Stimulated activated CD8-positive, alpha-beta memory T cell treated with anti-CD3 and anti-CD28 coated beads, Interleukin-12 subunit alpha, Interleukin-12 subunit beta, amount 100 ng/mL, for 1 hour (primary cell): ENCODE measurements around the gene MYCBPAP.

ENCODE experiments used
- DNase-seq: peaks from one replicate; pipeline ENCODE4 v3.0.0-alpha.2; 2020; ENCODE audit warnings: low read depth

The MYCBPAP gene

DNA sequence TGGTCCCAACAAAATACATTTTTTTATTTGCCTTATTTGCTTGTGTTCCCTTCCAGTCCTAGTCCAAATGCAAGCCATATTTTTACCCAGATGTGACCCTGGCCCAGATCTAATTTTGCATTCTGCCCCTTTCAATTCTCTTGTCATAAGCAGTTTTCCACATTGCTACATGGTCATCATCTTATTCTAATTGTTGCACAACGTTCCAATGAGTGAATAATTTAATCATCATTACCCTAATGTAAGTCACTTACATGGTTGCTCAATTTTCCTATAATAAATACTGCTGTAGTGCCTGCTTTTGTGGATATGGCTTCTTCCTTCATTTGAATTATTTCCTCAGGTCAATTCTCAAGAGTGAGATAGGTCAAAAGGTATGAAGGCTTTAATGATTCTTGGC is 16.7 kb upstream of the MYCBPAP start:
- DNase-seq = no peak

- no peak for DNase-seq
These were observed 16.0 kb upstream of the MYCBPAP start for GRCh38 chr17:50492214-50492613.

GRCh38 chr17:50493744-50494143 is 14.5 kb upstream of the MYCBPAP start:
- DNase-seq = no peak

- DNase-seq = no peak
These were observed 12.9 kb upstream of the MYCBPAP start for GRCh38 chr17:50495217-50495823.

DNA sequence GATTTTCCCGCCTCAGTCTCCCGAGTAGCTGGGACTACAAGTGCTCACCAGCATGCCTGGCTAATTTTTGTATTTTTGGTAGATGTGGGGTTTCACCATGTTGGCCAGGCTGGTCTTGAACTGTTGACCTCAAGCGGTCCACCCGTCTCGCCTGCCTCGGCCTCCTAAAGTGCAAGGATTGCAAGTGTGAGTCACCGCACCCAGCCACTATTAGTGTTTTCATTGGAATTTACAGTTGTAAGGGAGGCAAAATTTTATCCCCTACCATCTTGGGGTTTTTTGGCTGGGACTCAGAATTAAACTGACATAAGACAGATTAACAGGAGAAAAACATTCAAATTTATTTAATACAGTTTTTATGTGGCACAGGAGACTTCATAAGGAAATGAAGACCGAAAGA is 12.3 kb upstream of the MYCBPAP start:
- DNase-seq = no peak

DNA sequence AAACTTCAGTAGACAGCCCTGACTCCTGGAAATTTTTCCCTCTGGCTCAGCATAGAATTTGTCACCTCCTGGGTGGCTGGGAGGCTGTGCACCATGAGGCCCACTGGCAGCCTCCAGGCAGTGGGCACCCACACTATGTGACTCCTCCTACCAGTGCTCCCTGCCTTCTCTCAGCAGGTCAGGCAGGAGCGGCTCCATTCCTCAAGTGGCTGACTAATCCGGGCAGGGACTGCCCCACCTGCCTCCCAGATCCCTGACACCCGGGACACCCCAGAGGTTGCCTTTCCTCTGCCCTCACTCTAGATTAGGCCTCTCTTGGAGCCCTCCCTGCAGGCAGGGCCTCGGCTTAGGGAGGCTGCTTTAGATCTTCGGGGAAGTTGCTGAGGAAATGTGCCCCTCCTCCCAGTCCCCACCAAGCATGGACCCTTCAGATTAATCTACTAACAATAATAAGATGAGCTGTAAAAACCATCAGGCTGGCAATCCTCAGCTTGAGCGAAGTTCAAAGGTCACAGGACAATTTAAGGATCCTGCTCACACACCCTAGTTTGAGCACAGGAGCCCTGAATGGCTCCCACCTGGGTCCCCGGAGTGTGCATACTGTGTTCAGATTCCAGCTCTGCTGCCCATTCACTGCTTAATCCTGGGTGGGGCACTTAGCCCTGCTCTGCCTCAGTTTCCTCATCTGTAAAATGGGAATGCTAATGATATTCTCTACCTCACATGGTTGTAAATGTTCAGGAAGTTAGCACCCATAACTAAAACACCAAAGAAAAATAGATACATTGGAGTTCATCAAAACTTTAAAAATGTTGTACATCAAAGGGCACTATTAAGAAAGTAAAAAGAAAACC is 10.0 kb upstream of the MYCBPAP start:
- DNase-seq = no peak

GRCh38 chr17:50499270-50499669 is 9.0 kb upstream of the MYCBPAP start:
- DNase-seq = no peak

DNA sequence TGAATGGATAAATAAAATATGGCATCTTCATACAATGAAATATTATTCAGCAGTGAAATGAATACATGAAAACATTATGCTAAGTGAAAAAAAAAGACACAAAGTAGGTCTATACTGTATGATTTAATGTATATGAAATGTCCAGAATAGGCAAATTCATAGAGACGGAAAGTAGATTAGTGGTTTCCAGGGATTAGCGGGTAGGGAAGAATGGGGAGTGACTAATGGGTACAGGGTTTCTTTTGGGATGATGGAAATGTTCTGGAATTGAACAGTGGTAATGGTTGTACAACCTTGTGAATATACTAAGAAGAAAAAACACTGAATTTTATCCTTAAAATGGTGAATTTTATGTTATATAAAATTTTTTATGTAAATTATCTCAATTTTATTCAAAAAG is 8.5 kb upstream of the MYCBPAP start:
- no peak for DNase-seq

DNA sequence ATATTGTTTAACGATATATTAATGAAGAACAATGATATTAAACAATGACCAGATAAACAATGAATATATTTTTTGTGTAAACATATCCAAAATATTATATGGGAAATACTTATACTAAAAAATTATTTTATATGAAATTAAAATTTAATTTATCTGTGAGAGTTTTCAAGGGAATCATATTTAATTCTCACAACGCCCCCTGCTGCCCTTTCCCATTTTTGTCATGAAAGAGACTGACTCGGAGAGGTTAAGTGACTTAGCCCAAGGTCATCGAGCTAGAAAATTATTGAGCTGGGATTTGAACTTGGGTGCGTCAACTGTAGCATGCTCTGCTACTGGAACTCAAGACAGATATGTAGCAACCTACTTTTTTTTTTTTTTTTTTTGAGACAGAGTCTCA is 7.2 kb upstream of the MYCBPAP start:
- DNase-seq = no peak

GRCh38 chr17:50502301-50502990 is 5.8 kb upstream of the MYCBPAP start:
- DNase-seq = no peak

DNA sequence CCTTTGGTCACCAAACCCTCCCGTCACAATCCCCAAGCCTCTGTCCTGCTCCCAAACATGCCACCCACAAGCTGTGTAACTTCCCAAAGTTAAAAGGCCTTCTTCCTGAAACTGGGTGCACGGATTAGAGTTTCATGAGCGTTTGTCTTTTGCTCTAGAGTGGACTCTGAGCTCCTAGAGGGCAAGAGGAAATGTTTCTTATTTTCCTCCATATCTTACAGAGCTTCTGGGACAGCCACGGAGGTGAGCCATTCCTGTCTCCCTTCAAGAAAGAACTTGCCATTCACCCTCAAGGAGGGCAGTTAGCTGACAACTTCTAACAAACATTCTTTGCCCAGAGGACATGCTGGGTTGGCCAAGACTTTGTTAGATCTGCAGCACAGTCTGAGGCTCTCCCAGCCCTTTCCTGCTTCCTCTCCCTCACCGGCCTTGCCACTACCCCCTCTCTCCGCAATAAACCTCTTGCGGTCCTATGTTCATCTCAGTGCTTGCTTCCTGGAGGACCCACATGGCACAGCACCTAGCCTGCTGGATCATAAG is 2.6 kb upstream of the MYCBPAP start:
- DNase-seq = no peak

GRCh38 chr17:50506298-50506697 is 1.9 kb upstream of the MYCBPAP start:
- DNase-seq = no peak

GRCh38 chr17:50508573-50509460 is 578 bp downstream of the MYCBPAP start:
- no peak for DNase-seq

- no peak for DNase-seq
These were observed 2.8 kb downstream of the MYCBPAP start for GRCh38 chr17:50511058-50511457.

DNA sequence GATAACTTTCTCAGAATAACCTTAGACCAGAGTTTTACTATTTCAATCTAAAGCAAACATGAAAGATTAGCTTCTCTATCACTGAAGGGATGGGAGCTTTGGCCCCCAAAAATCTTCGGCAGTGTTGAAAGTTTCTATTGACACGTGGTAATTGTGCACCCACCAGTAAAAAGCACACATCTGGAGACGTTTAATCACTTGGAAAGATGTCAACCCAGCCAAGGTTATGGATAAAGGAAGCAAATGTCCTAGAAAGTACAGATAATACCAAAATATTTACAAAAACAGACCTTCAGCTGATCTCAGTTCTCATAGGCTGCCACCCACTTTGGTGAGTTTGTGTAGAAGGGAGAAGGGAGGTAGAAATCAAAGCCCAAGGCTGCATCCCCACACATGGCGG is 5.3 kb downstream of the MYCBPAP start:
- DNase-seq = no peak

DNA sequence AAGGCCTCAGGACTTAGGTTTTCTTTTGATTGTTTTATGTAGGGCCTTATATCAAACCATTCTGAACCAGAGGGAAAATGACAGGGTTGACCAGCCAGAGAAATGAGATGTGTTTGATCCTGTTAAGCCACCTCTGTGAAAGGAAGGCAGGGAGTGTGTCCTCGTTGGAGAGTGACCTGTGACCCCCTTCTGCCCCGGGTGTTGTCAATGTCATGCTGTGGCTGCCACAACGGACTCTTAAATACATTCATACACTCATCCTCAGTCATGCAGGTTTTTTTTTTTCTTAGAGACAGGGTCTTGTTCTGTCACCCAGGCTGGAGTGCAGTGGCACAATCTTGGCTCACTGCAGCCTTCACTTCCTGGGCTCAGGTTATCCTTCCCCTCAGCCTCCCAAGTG is 6.1 kb downstream of the MYCBPAP start:
- no peak for DNase-seq

DNA sequence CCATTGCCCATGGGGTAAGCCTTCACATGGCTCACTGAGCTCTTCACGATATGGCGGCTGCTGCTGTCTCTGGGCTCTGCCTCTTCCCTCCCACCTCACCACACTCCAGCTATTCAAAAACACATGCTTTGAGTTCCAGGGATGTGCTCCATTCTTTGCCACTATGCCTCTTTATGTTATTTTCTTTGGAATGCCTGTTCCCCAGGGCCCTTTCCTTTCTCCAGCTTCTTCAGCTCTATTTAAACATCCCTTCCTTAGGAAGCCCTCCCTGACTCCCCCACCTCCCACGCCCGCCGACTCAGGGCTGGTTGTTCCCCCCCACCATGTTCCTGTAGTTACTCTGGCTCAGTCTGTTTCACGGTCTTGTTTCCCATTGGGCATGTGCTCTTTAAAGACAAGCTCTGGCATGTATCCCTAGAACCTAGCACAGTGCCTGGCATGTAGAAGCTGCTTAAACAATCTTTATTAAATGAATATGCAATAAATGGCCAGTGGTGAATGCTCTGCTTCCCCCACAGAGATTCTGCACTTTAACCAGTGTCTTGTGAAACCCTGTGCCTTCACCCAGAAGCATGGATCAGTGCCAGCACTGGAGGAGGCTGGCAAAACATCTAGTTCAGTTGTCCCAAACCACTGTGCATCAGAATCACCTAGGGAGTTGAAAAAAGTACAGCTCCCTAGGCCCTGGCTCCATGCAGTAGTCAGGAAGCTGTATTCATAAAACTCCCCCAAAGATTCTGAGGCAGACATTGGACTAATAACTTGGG is 6.9 kb downstream of the MYCBPAP start:
- DNase-seq = no peak

GRCh38 chr17:50517011-50517410 is 8.8 kb downstream of the MYCBPAP start:
- DNase-seq = no peak

- DNase-seq = no peak
These were observed 9.5 kb downstream of the MYCBPAP start for GRCh38 chr17:50517504-50518383.

DNA sequence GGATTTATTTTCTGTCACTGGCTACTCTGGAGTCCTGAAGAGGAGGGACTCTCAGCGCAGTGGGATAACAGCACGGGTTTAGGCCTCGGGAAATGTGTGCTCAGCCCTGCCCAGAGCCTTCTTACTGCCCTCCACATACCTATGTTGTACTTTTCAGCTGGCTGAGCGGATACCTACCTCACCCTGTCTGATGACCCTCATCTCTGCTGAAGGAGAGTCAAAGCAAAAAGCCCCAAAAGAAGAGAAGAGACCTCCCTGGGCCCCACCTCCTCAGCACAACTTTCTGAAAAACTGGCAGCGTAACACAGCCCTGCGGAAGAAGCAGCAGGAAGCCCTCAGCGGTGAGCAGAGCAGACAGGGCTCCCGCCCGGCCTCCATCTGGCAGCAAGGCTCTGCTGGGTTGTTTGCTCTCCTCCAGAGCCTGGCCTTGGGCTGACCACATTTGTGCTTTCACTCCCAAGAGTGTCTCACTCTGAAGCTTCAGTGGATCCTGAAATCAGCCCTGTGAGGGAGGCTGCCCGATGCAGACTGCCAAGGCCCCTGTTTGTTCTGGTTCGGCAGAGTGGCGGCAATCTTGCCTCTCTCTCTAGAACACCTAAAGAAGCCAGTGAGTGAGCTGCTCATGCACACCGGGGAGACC is 10.3 kb downstream of the MYCBPAP start:
- DNase-seq = no peak
